Right atrium auricular region (tissue), 2 donors: ENCODE results near the gene HYKK. TPM values are rescaled to one million over a fixed set of nuclear protein-coding genes. Genes with fewer than 3 reads are reported as not detected.

ENCODE experiments used
- DNase-seq: peaks from one replicate; pipeline ENCODE4 v3.0.0-alpha.2; 2019; ENCODE audit warnings: low spot score
- H3K27ac ChIP-seq, 2 donors: fragments of 200-600 bp; sonication (generic); 1 replicate in 1 of 2; 2 replicates in 1 of 2; pipeline ENCODE4 v1.5.1; 2016 to 2019
- H3K27me3 ChIP-seq, 2 donors: fragments of 200-600 bp; sonication (generic); one replicate each; pipeline versions ENCODE4 v1.5.1 to v1.6.0; 2017 to 2019
- H3K36me3 ChIP-seq: fragments of 200-600 bp; sonication (generic); one replicate; pipeline ENCODE4 v1.5.1; 2016
- H3K4me1 ChIP-seq, 2 donors: fragments of 200-600 bp; sonication (generic); one replicate each; pipeline versions ENCODE4 v1.5.1 to v1.6.0; 2017 to 2019
- H3K4me3 ChIP-seq, 2 donors: fragments of 200-600 bp; sonication (generic); 1 replicate in 1 of 2; 2 replicates in 1 of 2; pipeline ENCODE4 v1.5.1; 2017 to 2019; ENCODE audit warnings: mild to moderate bottlenecking in 1 of 2, moderate library complexity in 1 of 2
- H3K9me3 ChIP-seq, 2 donors: fragments of 200-600 bp; sonication (generic); one replicate each; pipeline ENCODE4 v1.5.1; 2019
- total RNA-seq, 2 donors: library from RNA; depleted of rRNA; stranded (reverse); fragments of >200 nt; gene quantifications; one replicate each; pipeline ENCODE4 v1.1.0, GENCODE V29; 2016
- TF ChIP-seq, protein P1 (sequence below), 2 donors: fragments of 200-600 bp; sonication (generic); IDR thresholded peaks; one replicate each; pipeline ENCODE4 v1.5.1; 2019; ENCODE audit warnings: antibody characterized with exemption in 2 of 2

The HYKK gene
- total RNA-seq, 2 donors from 2014 or later: 6.1 to 12.5 TPM

GRCh38 chr15:78540871-78541743, 33.7 kb downstream of the HYKK start:
- H3K27ac ChIP-seq: peak overlapping the region; percentile 96
- DNase-seq: no peak
- H3K36me3 ChIP-seq: peaks cover 34% of the 10 kb centered on the region
- peak overlapping the region; percentile 66 to 79 for H3K4me3 ChIP-seq
- TF ChIP-seq, protein P1, sequence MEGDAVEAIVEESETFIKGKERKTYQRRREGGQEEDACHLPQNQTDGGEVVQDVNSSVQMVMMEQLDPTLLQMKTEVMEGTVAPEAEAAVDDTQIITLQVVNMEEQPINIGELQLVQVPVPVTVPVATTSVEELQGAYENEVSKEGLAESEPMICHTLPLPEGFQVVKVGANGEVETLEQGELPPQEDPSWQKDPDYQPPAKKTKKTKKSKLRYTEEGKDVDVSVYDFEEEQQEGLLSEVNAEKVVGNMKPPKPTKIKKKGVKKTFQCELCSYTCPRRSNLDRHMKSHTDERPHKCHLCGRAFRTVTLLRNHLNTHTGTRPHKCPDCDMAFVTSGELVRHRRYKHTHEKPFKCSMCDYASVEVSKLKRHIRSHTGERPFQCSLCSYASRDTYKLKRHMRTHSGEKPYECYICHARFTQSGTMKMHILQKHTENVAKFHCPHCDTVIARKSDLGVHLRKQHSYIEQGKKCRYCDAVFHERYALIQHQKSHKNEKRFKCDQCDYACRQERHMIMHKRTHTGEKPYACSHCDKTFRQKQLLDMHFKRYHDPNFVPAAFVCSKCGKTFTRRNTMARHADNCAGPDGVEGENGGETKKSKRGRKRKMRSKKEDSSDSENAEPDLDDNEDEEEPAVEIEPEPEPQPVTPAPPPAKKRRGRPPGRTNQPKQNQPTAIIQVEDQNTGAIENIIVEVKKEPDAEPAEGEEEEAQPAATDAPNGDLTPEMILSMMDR (IDR thresholded peaks at IDR 0.05): peak in 1 of 2 donors; percentile 7
- no peaks in the 10 kb centered on the region for H3K9me3 ChIP-seq
- peaks cover 0 to 28% of the 10 kb centered on the region in 2 donors for H3K4me1 ChIP-seq
- no peaks in the 10 kb centered on the region for H3K27me3 ChIP-seq

GRCh38 chr15:78541744-78542034, 34.3 kb downstream of the HYKK start:
- Histone ChIP-seq H3K4me1 (peaks cover 0 to 28% of the 10 kb centered on the region in 2 donors), H3K27ac (no peak overlapping the region), H3K36me3 (peaks cover 40% of the 10 kb centered on the region), H3K4me3 (peak overlapping the region; percentile 66 to 79), H3K9me3 (no peaks in the 10 kb centered on the region), H3K27me3 (no peaks in the 10 kb centered on the region)
- DNase-seq: no peak
- TF ChIP-seq, protein P1 (IDR thresholded peaks at IDR 0.05): no peak

DNA sequence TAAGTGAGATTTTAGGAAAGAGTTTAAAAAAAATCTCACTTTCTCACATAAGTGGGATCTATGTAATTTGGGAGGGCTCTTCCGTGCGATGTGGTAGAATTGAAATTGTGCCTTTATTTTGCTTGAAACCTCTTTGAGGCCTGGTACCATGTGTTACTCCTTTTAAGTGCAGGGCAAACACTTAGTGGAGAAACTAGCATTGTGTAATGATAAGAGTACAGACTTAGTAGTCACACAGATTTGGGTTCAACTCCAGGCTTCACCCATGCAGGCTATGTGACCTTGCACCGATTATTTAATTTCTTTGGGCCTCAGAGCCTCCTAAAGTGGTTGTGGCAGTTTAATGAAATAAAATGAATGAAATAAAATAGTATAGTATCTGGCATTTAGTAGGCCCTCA, 35.3 kb downstream of the HYKK start:
- H3K27ac ChIP-seq: no peak overlapping the region
- peaks cover 0 to 28% of the 10 kb centered on the region in 2 donors for H3K4me1 ChIP-seq
- TF ChIP-seq, protein P1 (IDR thresholded peaks at IDR 0.05): no peak
- no peak overlapping the region for H3K4me3 ChIP-seq
- DNase-seq: no peak
- no peaks in the 10 kb centered on the region for H3K9me3 ChIP-seq
- no peaks in the 10 kb centered on the region for H3K27me3 ChIP-seq
- peaks cover 49% of the 10 kb centered on the region for H3K36me3 ChIP-seq

DNA sequence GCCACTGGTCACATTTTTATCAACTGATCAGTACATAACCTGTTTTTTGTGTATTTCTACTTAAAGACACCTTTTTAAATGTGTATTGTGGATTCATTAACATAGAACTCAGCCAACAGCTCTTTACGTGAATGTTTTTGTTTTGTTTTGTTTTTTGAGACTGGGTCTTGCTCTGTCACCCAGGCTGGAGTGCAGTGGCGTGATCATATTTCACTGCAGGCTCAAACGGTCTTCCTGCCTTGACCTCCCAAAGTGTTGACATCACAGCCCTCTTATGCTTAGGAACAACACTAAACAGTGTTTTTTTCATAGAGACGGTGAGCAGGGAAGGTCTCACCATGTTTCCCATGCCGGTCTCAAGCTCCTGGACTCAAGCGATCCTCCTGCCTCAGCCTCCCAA, 42.8 kb downstream of the HYKK start:
- H3K9me3 ChIP-seq: no peaks in the 10 kb centered on the region
- no peak overlapping the region for H3K4me3 ChIP-seq
- no peak overlapping the region for H3K27ac ChIP-seq
- TF ChIP-seq, protein P1 (IDR thresholded peaks at IDR 0.05): no peak
- no peaks in the 10 kb centered on the region for H3K4me1 ChIP-seq
- H3K36me3 ChIP-seq: peaks cover 65% of the 10 kb centered on the region
- no peaks in the 10 kb centered on the region for H3K27me3 ChIP-seq
- DNase-seq: no peak

DNA sequence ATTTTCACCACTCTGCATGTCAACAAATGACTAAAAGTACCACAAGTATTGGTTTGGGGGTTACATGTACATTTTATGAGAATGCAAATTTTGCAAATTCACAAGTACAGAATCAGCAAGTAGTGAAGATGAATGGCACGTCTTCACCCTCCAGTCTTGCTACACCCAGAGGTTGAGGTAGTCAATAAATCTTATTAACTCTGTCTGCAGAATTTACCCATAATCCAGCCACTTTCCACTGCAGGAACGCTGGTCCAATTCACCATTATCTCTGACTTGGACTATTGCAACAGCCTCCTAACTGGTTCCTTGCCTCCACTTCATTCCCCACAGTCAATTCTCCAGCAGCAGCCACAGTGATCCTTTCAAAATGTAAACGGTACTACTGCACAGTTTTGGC, 43.4 kb downstream of the HYKK start:
- Histone ChIP-seq H3K4me3 (no peak overlapping the region), H3K27ac (no peak overlapping the region), H3K27me3 (no peaks in the 10 kb centered on the region), H3K9me3 (no peaks in the 10 kb centered on the region), H3K36me3 (peaks cover 58% of the 10 kb centered on the region), H3K4me1 (no peaks in the 10 kb centered on the region)
- DNase-seq: no peak
- TF ChIP-seq, protein P1 (IDR thresholded peaks at IDR 0.05): no peak

DNA sequence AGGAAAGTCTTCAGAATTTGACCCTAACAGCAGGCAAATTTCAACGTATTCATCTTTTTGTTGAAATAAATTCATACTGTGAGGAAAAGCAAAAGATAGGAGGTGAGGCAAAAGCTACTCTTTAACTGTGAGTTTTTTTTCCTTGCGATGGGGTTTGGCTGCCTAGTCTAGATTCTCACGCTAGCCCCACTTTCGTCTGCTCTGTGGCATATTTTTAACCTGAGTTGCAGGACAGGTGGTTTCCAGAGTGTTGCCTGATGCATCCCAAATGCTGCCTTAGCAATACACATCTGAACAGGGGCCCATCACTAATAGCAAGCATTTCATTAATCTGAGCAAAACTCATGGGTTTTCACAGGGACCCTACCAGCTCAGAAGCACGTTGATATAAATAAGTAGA, 44.5 kb downstream of the HYKK start:
- H3K4me1 ChIP-seq: no peaks in the 10 kb centered on the region
- H3K27me3 ChIP-seq: no peaks in the 10 kb centered on the region
- no peak overlapping the region for H3K27ac ChIP-seq
- TF ChIP-seq, protein P1 (IDR thresholded peaks at IDR 0.05): no peak
- no peaks in the 10 kb centered on the region for H3K9me3 ChIP-seq
- no peak for DNase-seq
- H3K4me3 ChIP-seq: no peak overlapping the region
- H3K36me3 ChIP-seq: peaks cover 48% of the 10 kb centered on the region
